NCI-H345 treated with DMSO at 0.1 percent for 48 hours (cell line): ENCODE measurements around the gene TMX4.
A peak's percentile ranks its signal among the peaks of the same experiment; 100 is the strongest.
"Not testable (repeated sequence)": the region's sequence is repeated elsewhere in the genome, so short reads cannot be mapped to it uniquely, and the experiment has no call there.

Experiments
- DNase-seq: peaks from one replicate; lab custom pipeline; 2025; ENCODE audit not compliant: unreplicated experiment; lab: John Stamatoyannopoulos, UW

TMX4 gene

GRCh38 chr20:7971536-7972280 lies 47.9 kb downstream of the TMX4 start:
- no peak for DNase-seq

- DNase-seq: no peak
Measured at GRCh38 chr20:7967199-7967844, 52.2 kb downstream of the TMX4 start.

GRCh38 chr20:7966176-7966575 lies 53.4 kb downstream of the TMX4 start:
- DNase-seq: no peak

GRCh38 chr20:7959484-7959883 lies 60.1 kb downstream of the TMX4 start:
- peak; percentile 5 for DNase-seq

GRCh38 chr20:7956561-7956960 lies 63.0 kb downstream of the TMX4 start:
- DNase-seq: not testable (repeated sequence)

- DNase-seq: no peak
Measured at GRCh38 chr20:7950387-7950786, 69.2 kb downstream of the TMX4 start.

GRCh38 chr20:7943891-7944290 lies 75.7 kb downstream of the TMX4 start:
- DNase-seq: no peak

GRCh38 chr20:7940341-7940740 lies 79.2 kb downstream of the TMX4 start, which contains the start of gene HAO1:
Gene HAO1, minus strand, starts transcription at chr20:7940458. Its CDS starts 36 bp downstream, at chr20:7940422.
- DNase-seq: no peak

GRCh38 chr20:7939663-7940062 lies 79.9 kb downstream of the TMX4 start:
- no peak for DNase-seq

- no peak for DNase-seq
Measured at GRCh38 chr20:7938058-7938457, 81.5 kb downstream of the TMX4 start.

GRCh38 chr20:7937328-7937727 lies 82.2 kb downstream of the TMX4 start:
- no peak for DNase-seq

GRCh38 chr20:7935027-7935551 lies 84.5 kb downstream of the TMX4 start:
- DNase-seq: no peak

GRCh38 chr20:7933346-7933745 lies 86.2 kb downstream of the TMX4 start:
- no peak for DNase-seq

- no peak for DNase-seq
Measured at GRCh38 chr20:7930343-7930742, 89.2 kb downstream of the TMX4 start.
